Endothelial cell (in vitro differentiated cells): Measurements from ENCODE around the gene IRF4. TPM values are rescaled to one million over a fixed set of nuclear protein-coding genes. Genes with fewer than 3 reads are reported as not detected.

Source experiments
- DNase-seq: peaks from one replicate; pipeline ENCODE4 v3.0.0; 2021; ENCODE audit warnings: low spot score
- H3K27ac Mint-ChIP-seq: one replicate; pipeline ENCODE4 v1.8.0; 2021; ENCODE audit warnings: mixed read lengths, inconsistent platforms; ENCODE audit not compliant: unreplicated experiment
- H3K27me3 Mint-ChIP-seq: one replicate; pipeline ENCODE4 v1.8.0; 2021; ENCODE audit warnings: mild to moderate bottlenecking, moderate library complexity, mixed read lengths, inconsistent platforms; ENCODE audit not compliant: unreplicated experiment
- H3K36me3 Mint-ChIP-seq: one replicate; pipeline ENCODE4 v1.8.0; 2021; ENCODE audit warnings: mild to moderate bottlenecking, low read depth, mixed read lengths, inconsistent platforms; ENCODE audit not compliant: unreplicated experiment
- H3K4me1 Mint-ChIP-seq: one replicate; pipeline ENCODE4 v1.8.0; 2021; ENCODE audit warnings: mild to moderate bottlenecking, mixed read lengths, inconsistent platforms; ENCODE audit not compliant: unreplicated experiment
- H3K4me3 Mint-ChIP-seq: one replicate; pipeline ENCODE4 v1.8.0; 2021; ENCODE audit warnings: mild to moderate bottlenecking, mixed read lengths, inconsistent platforms; ENCODE audit not compliant: unreplicated experiment
- H3K9me3 Mint-ChIP-seq: one replicate; pipeline ENCODE4 v1.8.0; 2021; ENCODE audit warnings: mixed read lengths, inconsistent platforms; ENCODE audit not compliant: unreplicated experiment
- total RNA-seq: library from RNA; stranded (reverse); fragmentation: NEBNext Ultra II Directional; extraction: Animal tissue kit (Norgen Biotek cat#: 25700); gene quantifications from one replicate; pipeline ENCODE4 v1.2.1, GENCODE V29; 2021; ENCODE audit not compliant: unreplicated experiment
- TF ChIP-seq, protein P1 (sequence below): fragments of 200-600 bp; sonication (generic); IDR thresholded peaks from one replicate; pipeline ENCODE4 v1.5.0; 2021; ENCODE audit warnings: antibody characterized with exemption; ENCODE audit not compliant: unreplicated experiment

IRF4 gene
- total RNA-seq, 1 donor from 2014 or later = not detected

DNA sequence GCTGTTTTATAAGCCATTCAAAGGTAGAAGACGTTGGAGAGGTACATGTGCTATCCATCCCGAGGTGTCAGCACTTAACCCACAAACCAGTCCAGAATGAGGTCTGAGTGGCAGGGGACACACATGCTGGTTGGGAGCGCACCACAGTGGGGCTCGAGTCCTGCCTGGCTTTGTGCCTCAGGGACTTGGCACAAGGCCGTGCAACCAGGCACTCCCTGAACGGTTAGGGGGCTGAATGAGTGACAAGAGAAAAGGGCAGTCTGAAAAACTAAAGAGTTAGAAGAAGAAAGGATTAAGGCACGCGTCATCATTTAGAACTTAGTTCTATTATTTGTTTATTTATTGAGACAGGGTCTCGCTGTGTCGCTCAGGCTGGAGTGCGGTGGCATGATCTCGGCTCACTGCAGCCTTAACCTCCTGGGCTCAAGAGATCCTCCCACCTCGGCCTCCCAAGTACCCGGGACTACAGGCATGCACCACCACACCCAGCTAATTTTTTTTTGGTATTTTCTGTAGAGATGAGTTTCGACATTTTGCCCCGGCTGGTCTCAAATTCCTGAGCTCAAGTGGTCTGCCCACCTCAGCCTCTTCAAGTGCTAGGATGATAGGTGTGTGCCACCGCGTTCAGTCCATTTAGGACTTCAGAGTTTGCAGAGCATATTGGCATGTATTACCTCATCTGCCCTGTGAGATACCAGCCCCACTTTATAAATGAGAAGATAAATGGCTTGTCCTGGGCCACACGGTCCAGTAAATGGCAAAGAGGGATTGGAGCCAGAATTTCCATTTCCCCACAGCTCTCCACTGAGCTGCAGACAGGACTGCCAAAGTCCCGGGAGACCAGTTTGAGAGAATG lies 47.4 kb upstream of the IRF4 start:
- H3K9me3 Mint-ChIP-seq = peaks cover 30% of the 10 kb centered on the region
- TF ChIP-seq, protein P1, sequence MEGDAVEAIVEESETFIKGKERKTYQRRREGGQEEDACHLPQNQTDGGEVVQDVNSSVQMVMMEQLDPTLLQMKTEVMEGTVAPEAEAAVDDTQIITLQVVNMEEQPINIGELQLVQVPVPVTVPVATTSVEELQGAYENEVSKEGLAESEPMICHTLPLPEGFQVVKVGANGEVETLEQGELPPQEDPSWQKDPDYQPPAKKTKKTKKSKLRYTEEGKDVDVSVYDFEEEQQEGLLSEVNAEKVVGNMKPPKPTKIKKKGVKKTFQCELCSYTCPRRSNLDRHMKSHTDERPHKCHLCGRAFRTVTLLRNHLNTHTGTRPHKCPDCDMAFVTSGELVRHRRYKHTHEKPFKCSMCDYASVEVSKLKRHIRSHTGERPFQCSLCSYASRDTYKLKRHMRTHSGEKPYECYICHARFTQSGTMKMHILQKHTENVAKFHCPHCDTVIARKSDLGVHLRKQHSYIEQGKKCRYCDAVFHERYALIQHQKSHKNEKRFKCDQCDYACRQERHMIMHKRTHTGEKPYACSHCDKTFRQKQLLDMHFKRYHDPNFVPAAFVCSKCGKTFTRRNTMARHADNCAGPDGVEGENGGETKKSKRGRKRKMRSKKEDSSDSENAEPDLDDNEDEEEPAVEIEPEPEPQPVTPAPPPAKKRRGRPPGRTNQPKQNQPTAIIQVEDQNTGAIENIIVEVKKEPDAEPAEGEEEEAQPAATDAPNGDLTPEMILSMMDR = no peak
- peaks cover 15% of the 10 kb centered on the region for H3K27me3 Mint-ChIP-seq
- DNase-seq = no peak
- H3K27ac Mint-ChIP-seq = no peak overlapping the region
- H3K36me3 Mint-ChIP-seq = peaks cover 44% of the 10 kb centered on the region
- H3K4me1 Mint-ChIP-seq = no peaks in the 10 kb centered on the region
- no peak overlapping the region for H3K4me3 Mint-ChIP-seq

DNA sequence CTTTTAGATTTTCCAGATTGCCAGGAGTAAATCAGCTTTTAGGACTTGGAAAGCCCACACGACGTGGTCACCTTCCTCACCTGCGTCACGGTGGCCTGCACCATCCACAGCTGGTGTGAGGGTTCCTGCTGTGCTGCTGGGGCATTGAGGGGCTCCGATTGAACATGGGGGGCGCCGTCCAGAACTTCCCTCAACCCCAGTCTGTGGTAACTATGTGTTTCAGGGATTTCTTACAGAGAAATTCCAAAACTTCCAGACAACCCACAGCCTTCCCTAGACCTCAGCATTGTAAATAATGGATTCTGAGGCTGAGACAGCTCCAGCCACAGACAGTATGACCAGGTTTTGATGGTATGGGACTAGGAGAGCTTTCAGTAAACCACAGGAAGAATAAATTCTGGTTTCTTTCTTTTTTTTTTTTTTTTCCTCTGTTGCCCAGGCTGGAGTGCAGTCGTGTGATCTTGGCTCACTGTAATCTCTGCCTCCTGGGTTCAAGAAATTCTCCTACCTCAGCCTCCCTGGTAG lies 46.7 kb upstream of the IRF4 start:
- no peak for DNase-seq
- H3K27me3 Mint-ChIP-seq = peaks cover 17% of the 10 kb centered on the region
- TF ChIP-seq, protein P1 = no peak
- peaks cover 48% of the 10 kb centered on the region for H3K36me3 Mint-ChIP-seq
- no peaks in the 10 kb centered on the region for H3K4me1 Mint-ChIP-seq
- H3K27ac Mint-ChIP-seq = no peak overlapping the region
- H3K9me3 Mint-ChIP-seq = peaks cover 32% of the 10 kb centered on the region
- H3K4me3 Mint-ChIP-seq = no peak overlapping the region

DNA sequence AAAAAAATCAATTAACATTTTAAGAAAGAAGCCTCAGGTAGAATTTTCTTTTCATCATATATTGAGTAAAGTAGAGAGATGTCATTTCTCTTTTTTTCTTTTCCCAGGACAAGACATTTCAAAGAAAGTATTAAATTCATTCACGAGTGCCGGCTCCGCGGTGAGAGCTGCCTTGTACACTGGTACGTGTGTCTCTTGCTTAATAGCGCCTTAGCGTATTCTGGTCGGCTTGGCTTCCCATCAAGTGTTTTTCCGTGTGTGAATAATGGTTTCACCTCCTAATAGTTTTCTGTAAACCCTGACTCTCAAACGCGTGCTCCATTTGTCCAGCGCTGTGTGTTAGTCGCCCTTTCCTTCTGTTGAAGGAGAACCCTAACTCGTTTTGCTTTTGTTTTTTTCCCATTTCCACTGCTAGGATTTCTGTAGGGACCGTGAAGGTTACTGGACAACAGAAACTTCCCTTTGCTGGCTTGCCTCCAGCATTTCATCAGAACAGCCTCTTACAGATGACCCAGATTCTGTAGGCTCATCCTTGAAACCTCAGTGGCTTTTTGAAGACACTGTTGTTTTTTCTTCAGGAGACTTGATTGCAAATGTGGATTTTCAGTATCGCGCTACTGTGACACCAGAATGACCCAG lies 45.7 kb upstream of the IRF4 start:
- Mint-ChIP-seq H3K9me3 (peaks cover 30% of the 10 kb centered on the region), H3K27ac (no peak overlapping the region), H3K36me3 (peaks cover 51% of the 10 kb centered on the region), H3K4me1 (no peaks in the 10 kb centered on the region), H3K27me3 (peaks cover 15% of the 10 kb centered on the region), H3K4me3 (no peak overlapping the region)
- no peak for DNase-seq
- TF ChIP-seq, protein P1 = no peak

DNA sequence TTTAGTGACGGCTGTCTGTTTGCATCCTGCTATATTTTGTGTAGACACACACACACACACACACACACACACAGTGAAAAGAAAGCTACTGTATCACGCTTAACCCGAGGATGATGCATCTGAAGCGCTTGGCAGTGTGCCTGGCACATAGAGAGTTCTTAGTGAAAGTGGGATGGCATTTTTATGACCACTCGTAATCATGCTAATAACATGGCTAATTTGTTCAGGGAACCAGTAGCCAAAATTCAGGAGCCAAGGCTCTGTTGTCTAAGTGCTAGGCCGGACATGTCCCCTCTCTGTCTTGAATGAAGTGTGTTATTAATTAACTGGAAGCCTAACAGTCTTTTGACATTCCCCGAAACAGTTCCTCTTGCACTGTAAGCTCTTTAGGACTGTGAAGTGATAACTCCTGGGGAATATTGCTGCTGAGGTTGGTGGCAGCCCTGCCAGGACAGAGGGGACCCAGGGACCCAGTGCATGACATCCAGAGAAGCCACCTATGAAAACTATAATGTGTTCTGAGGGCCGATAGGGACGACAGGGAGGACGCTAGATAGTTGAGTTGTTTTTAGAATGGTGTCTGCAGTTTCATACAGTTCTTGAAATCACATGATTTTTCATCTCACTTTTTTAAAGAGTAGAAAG lies 45.0 kb upstream of the IRF4 start:
- TF ChIP-seq, protein P1 = no peak
- Mint-ChIP-seq H3K36me3 (peaks cover 54% of the 10 kb centered on the region), H3K27ac (no peak overlapping the region), H3K4me3 (no peak overlapping the region), H3K4me1 (no peaks in the 10 kb centered on the region), H3K9me3 (peaks cover 31% of the 10 kb centered on the region), H3K27me3 (peaks cover 18% of the 10 kb centered on the region)
- no peak for DNase-seq
